Progenitor cell of endocrine pancreas (in vitro differentiated cells): ENCODE data around the gene PLA2G3. TPM values are rescaled to one million over a fixed set of nuclear protein-coding genes. Genes with fewer than 3 reads are reported as not detected.

Experiments used
- DNase-seq: peaks from one replicate; pipeline ENCODE4 v3.0.0; 2021; ENCODE audit warnings: low spot score; ENCODE audit not compliant: unreplicated experiment
- H3K27ac Mint-ChIP-seq: 2 replicates; pipeline ENCODE4 v1.8.0; 2021; ENCODE audit warnings: mild to moderate bottlenecking, moderate library complexity, mixed read lengths
- H3K27me3 Mint-ChIP-seq: 2 replicates; pipeline ENCODE4 v1.8.0; 2021; ENCODE audit warnings: mixed read lengths
- H3K36me3 Mint-ChIP-seq: 2 replicates; pipeline ENCODE4 v1.8.0; 2022; ENCODE audit warnings: mixed read lengths; ENCODE audit not compliant: insufficient read depth
- H3K4me1 Mint-ChIP-seq: 2 replicates; pipeline ENCODE4 v1.8.0; 2021; ENCODE audit warnings: low read depth, mixed read lengths
- H3K4me3 Mint-ChIP-seq: 2 replicates; pipeline ENCODE4 v1.8.0; 2021; ENCODE audit warnings: low read depth, mild to moderate bottlenecking, moderate library complexity, mixed read lengths
- H3K9me3 Mint-ChIP-seq: 2 replicates; pipeline ENCODE4 v1.8.0; 2021; ENCODE audit warnings: low read depth, mixed read lengths
- CTCF ChIP-seq: fragments of 200-600 bp; sonication (generic); IDR thresholded peaks from one replicate; pipeline ENCODE4 v1.5.0; 2021; ENCODE audit warnings: antibody characterized with exemption, mild to moderate bottlenecking; ENCODE audit not compliant: unreplicated experiment
- total RNA-seq: library from RNA; stranded (reverse); gene quantifications from 2 replicates; pipeline ENCODE4 v1.2.1, GENCODE V29; 2021

PLA2G3 gene
- total RNA-seq, 1 donor from 2014 or later = 2.6 TPM

- Mint-ChIP-seq H3K4me1 (peaks cover 2% of the 10 kb centered on the region), H3K4me3 (no peak overlapping the region), H3K27ac (no peak overlapping the region), H3K27me3 (peaks cover 20% of the 10 kb centered on the region), H3K9me3 (peaks cover 2% of the 10 kb centered on the region), H3K36me3 (no peaks in the 10 kb centered on the region)
- no peak for TF ChIP-seq CTCF
- no peak for DNase-seq
Observed at GRCh38 chr22:31141551-31141950, 1.2 kb upstream of the PLA2G3 start.

GRCh38 chr22:31140746-31141145, 438 bp upstream of the PLA2G3 start:
- H3K27me3 Mint-ChIP-seq = peaks cover 20% of the 10 kb centered on the region
- no peak for TF ChIP-seq CTCF
- H3K4me1 Mint-ChIP-seq = peaks cover 2% of the 10 kb centered on the region
- no peaks in the 10 kb centered on the region for H3K36me3 Mint-ChIP-seq
- DNase-seq = no peak
- no peak overlapping the region for H3K4me3 Mint-ChIP-seq
- no peaks in the 10 kb centered on the region for H3K9me3 Mint-ChIP-seq
- no peak overlapping the region for H3K27ac Mint-ChIP-seq

GRCh38 chr22:31139066-31139465, 1.2 kb downstream of the PLA2G3 start:
- H3K27me3 Mint-ChIP-seq = peaks cover 13% of the 10 kb centered on the region
- peaks cover 2% of the 10 kb centered on the region for H3K4me1 Mint-ChIP-seq
- H3K4me3 Mint-ChIP-seq = no peak overlapping the region
- H3K36me3 Mint-ChIP-seq = no peaks in the 10 kb centered on the region
- no peak for TF ChIP-seq CTCF
- no peak for DNase-seq
- no peaks in the 10 kb centered on the region for H3K9me3 Mint-ChIP-seq
- no peak overlapping the region for H3K27ac Mint-ChIP-seq

DNA sequence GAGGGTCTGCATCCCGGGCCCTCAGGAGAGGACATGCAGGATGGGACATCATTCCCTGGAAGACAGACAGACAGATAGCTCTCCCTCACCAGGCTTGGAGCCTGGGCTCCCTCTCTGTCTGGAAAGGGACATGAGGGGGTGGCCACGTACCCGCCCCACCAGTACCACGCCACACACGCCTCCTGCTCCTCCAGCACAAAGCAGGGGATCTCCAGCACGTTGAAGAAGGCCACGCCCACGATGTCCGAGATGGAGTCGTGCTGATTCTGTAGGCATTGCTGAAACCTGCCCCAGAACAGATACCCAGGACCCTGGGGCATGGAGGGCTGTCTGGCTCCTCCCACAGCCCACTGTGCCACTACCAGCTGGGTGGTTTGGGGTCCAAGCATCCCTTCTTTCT, 2.2 kb downstream of the PLA2G3 start:
- TF ChIP-seq CTCF = no peak
- Mint-ChIP-seq H3K9me3 (no peaks in the 10 kb centered on the region), H3K27ac (no peak overlapping the region), H3K4me3 (no peak overlapping the region), H3K27me3 (peaks cover 4% of the 10 kb centered on the region), H3K4me1 (peaks cover 2% of the 10 kb centered on the region), H3K36me3 (no peaks in the 10 kb centered on the region)
- no peak for DNase-seq

DNA sequence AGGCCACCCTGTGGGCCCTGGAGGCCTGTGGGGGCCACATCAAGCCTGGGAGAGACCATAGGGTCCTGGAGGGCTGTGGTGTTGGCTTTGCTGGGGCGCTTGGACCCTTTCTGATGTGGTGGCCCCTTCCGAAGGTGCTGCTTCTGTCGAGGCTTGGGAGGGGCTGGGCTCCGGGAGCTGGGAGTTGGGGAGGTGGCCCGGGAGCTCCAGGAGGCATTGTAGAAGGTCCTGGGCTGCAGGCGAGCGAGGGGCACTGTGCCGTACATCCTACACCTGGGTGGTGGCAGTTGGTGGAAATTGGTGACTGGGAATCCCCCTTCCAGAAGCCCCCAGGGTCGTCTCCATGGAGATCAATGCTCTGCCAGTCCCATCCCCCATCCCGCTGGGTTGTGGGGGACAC, 2.6 kb downstream of the PLA2G3 start:
- TF ChIP-seq CTCF = no peak
- H3K4me1 Mint-ChIP-seq = peaks cover 2% of the 10 kb centered on the region
- H3K36me3 Mint-ChIP-seq = no peaks in the 10 kb centered on the region
- H3K27me3 Mint-ChIP-seq = peaks cover 4% of the 10 kb centered on the region
- no peak for DNase-seq
- no peak overlapping the region for H3K27ac Mint-ChIP-seq
- no peaks in the 10 kb centered on the region for H3K9me3 Mint-ChIP-seq
- H3K4me3 Mint-ChIP-seq = no peak overlapping the region
